Limb (tissue), 2 donors: ENCODE results near the gene RTN4R.
"Not testable (repeated sequence)": the region's sequence is repeated elsewhere in the genome, so short reads cannot be mapped to it uniquely, and the experiment has no call there.

Source experiments
- DNase-seq, 2 donors: peaks; one replicate each; pipeline ENCODE4 v3.0.0-alpha.2; 2016; ENCODE audit errors: extremely low spot score in 2 of 2

The RTN4R gene

GRCh38 chr22:20268279-20269012 is at the start of gene RTN4R:
TSS of gene RTN4R (minus strand) at chr22:20268318. CDS start at chr22:20268092, 226 bp downstream.
- DNase-seq, result peak; percentile 41 to 85

- DNase-seq, result peak in 1 of 2 donors; percentile 23
These were observed 49.4 kb upstream of the RTN4R start for GRCh38 chr22:20317402-20318042.

GRCh38 chr22:20316844-20317401 is 48.8 kb upstream of the RTN4R start:
- DNase-seq, result peak in 1 of 2 donors; percentile 22

GRCh38 chr22:20316217-20316843 is 48.2 kb upstream of the RTN4R start:
- DNase-seq, result peak in 1 of 2 donors; percentile 27

GRCh38 chr22:20315337-20316216 is 47.5 kb upstream of the RTN4R start:
- DNase-seq, result peak in 1 of 2 donors; percentile 27

GRCh38 chr22:20314741-20315336 is 46.7 kb upstream of the RTN4R start:
- DNase-seq, result peak in 1 of 2 donors; percentile 21

- DNase-seq, result not testable (repeated sequence)
These were observed 46.1 kb upstream of the RTN4R start for GRCh38 chr22:20314206-20314605.

GRCh38 chr22:20313306-20314077 is 45.4 kb upstream of the RTN4R start:
- DNase-seq, result peak in 1 of 2 donors; percentile 17

- peak in 1 of 2 donors; percentile 26 for DNase-seq
These were observed 44.5 kb upstream of the RTN4R start for GRCh38 chr22:20312396-20313191.

GRCh38 chr22:20311249-20312062 is 43.3 kb upstream of the RTN4R start:
- DNase-seq, result peak in 1 of 2 donors; percentile 22

- DNase-seq, result not testable (repeated sequence)
These were observed 42.7 kb upstream of the RTN4R start for GRCh38 chr22:20310773-20311172.

- not testable (repeated sequence) for DNase-seq
These were observed 42.1 kb upstream of the RTN4R start for GRCh38 chr22:20310180-20310579.

GRCh38 chr22:20308806-20309650 is 40.9 kb upstream of the RTN4R start:
- not testable (repeated sequence) for DNase-seq

- DNase-seq, result not testable (repeated sequence)
These were observed 39.6 kb upstream of the RTN4R start for GRCh38 chr22:20307448-20308447.

- DNase-seq, result not testable (repeated sequence)
These were observed 38.7 kb upstream of the RTN4R start for GRCh38 chr22:20306646-20307447.
